BLaER1 treated with 17β-estradiol and CSF1 and Interleukin-3, amounts not matched to agents 10 nM and 100 nM (cell line): ENCODE data around the gene SOWAHD.
A peak's percentile ranks its signal among the peaks of the same experiment; 100 is the strongest.

Source experiments
- H3K27ac ChIP-seq, 11 experiments: shearing (Covaris generic); formaldehyde crosslinking; 2 replicates each; pipeline ENCODE4 v1.8.1; 2022
- H3K27me3 ChIP-seq, 11 experiments: shearing (Covaris generic); formaldehyde crosslinking; 2 replicates each; pipeline ENCODE4 v1.8.1; 2022
- H3K36me3 ChIP-seq, 11 experiments: shearing (Covaris generic); formaldehyde crosslinking; 2 replicates each; pipeline ENCODE4 v1.8.1; 2022
- H3K4me1 ChIP-seq, 10 experiments: shearing (Covaris generic); formaldehyde crosslinking; 2 replicates each; pipeline ENCODE4 v1.8.1; 2022
- H3K4me2 ChIP-seq, 11 experiments: shearing (Covaris generic); formaldehyde crosslinking; 2 replicates each; pipeline ENCODE4 v1.8.1; 2022
- H3K4me3 ChIP-seq, 10 experiments: shearing (Covaris generic); formaldehyde crosslinking; 2 replicates each; pipeline ENCODE4 v1.8.1; 2022
- H3K9ac ChIP-seq, 11 experiments: shearing (Covaris generic); formaldehyde crosslinking; 2 replicates each; pipeline ENCODE4 v1.8.1; 2022
- H3K9me3 ChIP-seq, 11 experiments: shearing (Covaris generic); formaldehyde crosslinking; replicated peaks in 1 of 11; 2 replicates each; pipeline ENCODE4 v1.8.1; 2022
- H4K20me1 ChIP-seq, 11 experiments: shearing (Covaris generic); formaldehyde crosslinking; 2 replicates each; pipeline ENCODE4 v1.8.1; 2022
- Cebpa-rat ChIP-seq, 11 experiments: shearing (Covaris generic); IDR thresholded peaks; 2 replicates each; pipeline ENCODE4 v1.8.1; 2022

The SOWAHD gene, protein sequence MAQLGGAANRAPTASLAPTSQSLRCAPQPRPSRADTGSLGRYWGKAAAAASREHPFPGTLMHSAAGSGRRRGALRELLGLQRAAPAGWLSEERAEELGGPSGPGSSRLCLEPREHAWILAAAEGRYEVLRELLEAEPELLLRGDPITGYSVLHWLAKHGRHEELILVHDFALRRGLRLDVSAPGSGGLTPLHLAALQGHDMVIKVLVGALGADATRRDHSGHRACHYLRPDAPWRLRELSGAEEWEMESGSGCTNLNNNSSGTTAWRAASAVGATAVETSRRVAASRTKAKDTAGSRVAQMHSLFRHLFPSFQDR

DNA sequence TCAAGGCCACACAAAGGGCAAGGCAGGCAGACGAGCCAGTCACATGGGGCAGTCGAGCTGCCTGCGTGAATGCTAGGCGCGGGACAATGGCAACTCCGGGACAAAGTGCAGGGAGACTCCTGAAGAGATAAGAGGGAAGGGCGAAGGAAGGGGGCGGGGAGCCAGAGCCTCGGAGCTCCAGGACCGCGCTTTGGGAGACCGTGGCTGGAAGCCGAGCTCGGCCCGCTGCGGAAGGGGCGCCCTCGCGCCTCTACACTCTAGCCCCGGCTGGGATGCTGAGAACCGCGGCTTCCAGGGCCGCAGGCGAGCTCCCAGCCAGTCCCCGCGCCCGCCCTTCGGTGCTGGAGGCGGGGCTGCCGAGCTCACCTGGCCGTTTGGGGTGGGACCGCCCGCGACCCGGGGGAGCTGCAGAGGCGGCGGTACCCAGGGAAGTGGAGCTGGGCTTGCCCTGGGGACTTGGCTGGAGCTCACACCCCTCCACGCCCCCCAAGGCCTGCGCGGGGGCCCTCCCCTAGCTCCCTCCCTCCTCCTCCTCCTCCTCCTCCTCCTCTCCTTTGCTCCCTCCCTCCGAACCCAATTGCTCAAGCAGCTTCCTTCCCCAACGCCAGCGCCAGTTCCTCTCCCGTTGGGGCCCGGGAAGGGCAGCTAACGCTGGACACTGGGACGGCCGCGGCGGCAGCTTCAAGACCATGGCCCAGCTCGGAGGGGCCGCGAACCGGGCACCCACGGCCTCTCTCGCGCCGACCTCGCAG lies at the start of gene SOWAHD:
TSS of gene SOWAHD (plus strand) at position 610 of the 752 bp plus-strand sequence. CDS start at position 690, 80 bp downstream.
- Histone ChIP-seq H3K36me3 (no peaks in the 10 kb centered on the region), H3K27me3 (0 out of 22 replicates have a peak, but pooled peaks cover 0 to 8% (median 0%) of the 10 kb centered on the region in 11 experiments), H3K4me3 (peak within 1 kb of the TSS; percentile 53 to 78 (median 64)), H3K9me3 (no peaks in the 10 kb centered on the region), H3K9ac (peak within 1 kb of the TSS; percentile 53 to 77 (median 70)), H3K4me1 (peaks cover 65 to 99% (median 91%) of the 10 kb centered on the region in 10 experiments), H3K4me2 (peak within 1 kb of the TSS; percentile 79 to 97 (median 94)), H4K20me1 (peaks cover 0 to 10% (median 0%) of the 10 kb centered on the region in 11 experiments; a peak in 6 of 22 replicates), H3K27ac (peak within 1 kb of the TSS; percentile 45 to 83 (median 77); a peak in 19 of 22 replicates)
- TF ChIP-seq Cebpa-rat (IDR thresholded peaks at IDR 0.05) = no peak

DNA sequence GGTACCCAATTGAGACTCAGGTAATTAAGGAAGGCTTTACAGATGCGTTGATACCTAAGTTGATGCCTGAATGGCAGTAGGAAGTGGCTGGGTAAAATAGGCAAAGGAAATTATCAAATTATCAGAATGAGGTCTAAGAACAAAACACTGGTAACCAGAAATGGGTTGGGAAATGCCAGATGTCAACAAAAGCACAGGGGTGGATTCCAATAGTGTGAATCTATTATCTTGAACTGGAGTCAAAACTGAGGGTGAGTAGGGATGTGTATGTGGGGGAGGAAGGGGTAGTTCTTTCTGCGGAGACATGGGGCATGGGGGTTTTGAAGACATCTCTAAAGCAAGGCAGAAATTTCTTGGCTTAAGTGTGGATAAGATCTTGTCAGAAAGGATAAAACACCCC lies 49.5 kb upstream of the SOWAHD start:
- Histone ChIP-seq H3K27me3 (no peaks in the 10 kb centered on the region), H3K9me3 (no peaks in the 10 kb centered on the region), H4K20me1 (no peaks in the 10 kb centered on the region), H3K4me1 (peaks cover 3 to 19% (median 13%) of the 10 kb centered on the region in 10 experiments; a peak in 18 of 20 replicates), H3K36me3 (no peaks in the 10 kb centered on the region), H3K9ac (no peak overlapping the region), H3K4me2 (no peak overlapping the region), H3K4me3 (no peak overlapping the region), H3K27ac (no peak overlapping the region)
- no peak for TF ChIP-seq Cebpa-rat (IDR thresholded peaks at IDR 0.05)

DNA sequence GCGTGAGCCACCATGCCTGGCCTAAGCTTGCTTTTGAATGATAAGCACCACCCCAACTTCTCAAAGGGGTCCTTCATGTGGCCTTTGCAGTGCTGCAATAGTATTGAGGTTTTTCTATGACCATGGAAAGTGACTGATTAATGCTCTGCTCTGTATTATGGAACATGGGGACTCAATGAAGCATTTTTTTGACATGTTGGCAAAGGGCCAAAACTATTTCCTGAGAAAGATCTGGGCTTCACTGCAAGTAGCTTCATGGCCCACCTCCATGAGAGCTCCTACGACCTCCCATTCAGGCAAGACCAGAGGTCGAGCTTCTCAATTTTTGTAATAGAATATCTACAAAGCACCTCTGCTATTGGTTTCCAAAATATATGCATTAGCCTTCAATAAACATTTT lies 48.8 kb upstream of the SOWAHD start:
- Histone ChIP-seq H3K36me3 (no peaks in the 10 kb centered on the region), H3K9me3 (no peaks in the 10 kb centered on the region), H3K9ac (no peak overlapping the region), H3K4me3 (no peak overlapping the region), H3K4me1 (peaks cover 3 to 15% (median 9%) of the 10 kb centered on the region in 10 experiments; a peak in 18 of 20 replicates), H3K27me3 (no peaks in the 10 kb centered on the region), H4K20me1 (no peaks in the 10 kb centered on the region), H3K4me2 (no peak overlapping the region), H3K27ac (no peak overlapping the region)
- TF ChIP-seq Cebpa-rat (IDR thresholded peaks at IDR 0.05) = no peak

DNA sequence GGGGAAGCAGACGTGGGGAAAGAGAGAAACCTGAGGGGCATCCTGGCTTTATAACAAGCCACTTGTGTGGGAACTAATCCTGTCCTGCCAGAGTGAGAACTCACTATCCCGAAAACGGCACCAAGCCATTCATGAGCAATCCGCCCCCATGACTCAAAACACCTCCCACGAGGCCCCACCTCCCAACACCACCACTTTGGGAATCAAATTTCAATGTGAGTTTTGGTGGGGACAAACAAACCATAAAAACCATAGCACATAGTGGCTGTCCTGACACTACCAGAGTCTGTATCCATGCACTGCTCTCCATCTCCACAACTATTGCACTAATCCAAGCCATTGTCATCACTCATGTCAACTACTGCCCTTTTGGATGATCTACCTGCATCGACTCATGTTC lies 36.9 kb upstream of the SOWAHD start:
- no peak overlapping the region for H3K27ac ChIP-seq
- H3K36me3 ChIP-seq = no peaks in the 10 kb centered on the region
- no peaks in the 10 kb centered on the region; a peak in 1 of 22 replicates for H3K9me3 ChIP-seq
- no peaks in the 10 kb centered on the region for H3K27me3 ChIP-seq
- no peak overlapping the region for H3K9ac ChIP-seq
- H3K4me1 ChIP-seq = no peaks in the 10 kb centered on the region
- no peaks in the 10 kb centered on the region for H4K20me1 ChIP-seq
- TF ChIP-seq Cebpa-rat (IDR thresholded peaks at IDR 0.05) = no peak
- no peak overlapping the region for H3K4me2 ChIP-seq
- no peak overlapping the region for H3K4me3 ChIP-seq

DNA sequence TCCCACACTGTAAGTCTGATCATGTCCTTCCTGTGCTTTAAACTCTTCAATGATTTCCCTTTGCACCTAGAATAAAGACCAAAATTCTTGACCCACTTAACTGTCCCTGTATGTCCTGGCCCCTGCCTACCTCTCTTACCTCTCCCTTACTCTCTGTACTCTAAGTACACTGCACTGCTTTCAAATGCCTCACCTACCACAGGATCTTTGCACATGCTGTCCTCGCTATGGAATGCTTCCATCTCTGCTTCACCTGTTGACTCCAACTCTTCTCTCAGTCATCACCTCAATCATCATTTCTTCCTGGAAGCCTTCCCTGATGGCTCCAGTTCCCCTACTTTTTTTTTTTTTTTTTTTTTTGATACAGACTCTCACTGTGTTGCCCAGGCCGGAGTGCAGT lies 36.5 kb upstream of the SOWAHD start:
- H3K4me3 ChIP-seq = no peak overlapping the region
- TF ChIP-seq Cebpa-rat (IDR thresholded peaks at IDR 0.05) = peak in 1 of 11 experiments; percentile 8; a peak in 1 of 22 replicates
- H3K9me3 ChIP-seq = no peaks in the 10 kb centered on the region; a peak in 1 of 22 replicates
- no peaks in the 10 kb centered on the region for H3K36me3 ChIP-seq
- H4K20me1 ChIP-seq = no peaks in the 10 kb centered on the region
- H3K4me1 ChIP-seq = no peaks in the 10 kb centered on the region
- H3K4me2 ChIP-seq = no peak overlapping the region
- H3K9ac ChIP-seq = no peak overlapping the region
- no peak overlapping the region for H3K27ac ChIP-seq
- H3K27me3 ChIP-seq = no peaks in the 10 kb centered on the region

DNA sequence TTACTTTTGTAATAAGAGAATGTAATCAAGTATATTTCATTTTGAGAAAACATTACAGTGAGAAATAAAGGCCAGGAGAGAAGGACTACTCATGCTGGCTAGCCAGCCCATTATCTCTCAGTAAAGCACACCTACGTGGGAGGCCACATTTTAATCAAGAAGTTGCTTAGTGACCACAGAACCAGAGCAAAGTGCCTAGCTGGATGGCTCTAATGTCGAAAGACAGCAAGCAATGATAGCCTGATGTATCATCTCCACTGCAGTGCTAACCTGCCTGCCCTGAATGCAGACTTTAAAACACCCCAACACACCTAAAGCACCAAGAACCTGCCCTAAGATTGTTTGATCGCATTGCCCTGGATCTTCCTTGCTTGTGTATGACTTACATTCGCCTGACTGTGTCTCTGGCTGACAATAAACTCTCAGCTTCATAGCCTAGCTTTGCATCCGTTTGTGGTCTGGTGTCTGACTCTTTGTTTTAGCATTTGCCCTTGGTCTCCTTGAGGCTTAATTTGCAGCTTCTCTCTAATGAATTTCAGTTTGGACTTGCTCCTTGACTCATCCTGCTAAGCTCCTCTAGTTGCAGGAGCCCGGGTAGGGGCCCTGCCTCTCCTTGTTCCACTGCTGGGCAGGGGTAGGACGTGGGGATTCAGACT lies 31.4 kb upstream of the SOWAHD start:
- Histone ChIP-seq H4K20me1 (no peaks in the 10 kb centered on the region), H3K4me1 (peaks cover 0 to 5% (median 0%) of the 10 kb centered on the region in 10 experiments; a peak in 4 of 20 replicates), H3K9me3 (no peaks in the 10 kb centered on the region), H3K27ac (no peak overlapping the region), H3K4me2 (no peak overlapping the region), H3K27me3 (no peaks in the 10 kb centered on the region), H3K4me3 (no peak overlapping the region), H3K9ac (no peak overlapping the region), H3K36me3 (no peaks in the 10 kb centered on the region)
- TF ChIP-seq Cebpa-rat (IDR thresholded peaks at IDR 0.05) = no peak

DNA sequence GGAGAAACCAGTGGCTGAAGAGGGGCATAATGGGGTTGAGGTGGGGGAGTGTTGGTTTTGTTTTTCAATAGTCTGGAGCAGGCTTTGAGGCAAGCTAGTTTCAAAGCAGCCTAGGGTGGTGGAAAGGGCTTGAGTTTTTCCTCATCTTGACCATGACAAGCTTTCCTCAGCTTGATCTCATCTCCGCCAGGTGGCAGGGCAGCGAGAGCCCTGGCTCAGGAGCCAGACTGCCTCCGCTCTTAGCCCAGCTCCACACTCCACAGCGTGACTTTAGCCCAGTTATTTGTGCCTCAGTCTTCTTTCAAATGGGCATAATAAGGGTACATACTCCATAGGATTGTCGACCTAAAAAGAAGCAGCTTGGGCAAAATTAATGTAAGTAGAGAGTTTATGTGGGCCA lies 29.9 kb upstream of the SOWAHD start:
- Histone ChIP-seq H3K4me3 (no peak overlapping the region), H3K4me1 (peaks cover 0 to 5% (median 0%) of the 10 kb centered on the region in 10 experiments; a peak in 4 of 20 replicates), H4K20me1 (no peaks in the 10 kb centered on the region), H3K27ac (no peak overlapping the region), H3K36me3 (no peaks in the 10 kb centered on the region), H3K9me3 (no peaks in the 10 kb centered on the region), H3K9ac (no peak overlapping the region), H3K27me3 (no peaks in the 10 kb centered on the region), H3K4me2 (no peak overlapping the region)
- no peak for TF ChIP-seq Cebpa-rat (IDR thresholded peaks at IDR 0.05)

DNA sequence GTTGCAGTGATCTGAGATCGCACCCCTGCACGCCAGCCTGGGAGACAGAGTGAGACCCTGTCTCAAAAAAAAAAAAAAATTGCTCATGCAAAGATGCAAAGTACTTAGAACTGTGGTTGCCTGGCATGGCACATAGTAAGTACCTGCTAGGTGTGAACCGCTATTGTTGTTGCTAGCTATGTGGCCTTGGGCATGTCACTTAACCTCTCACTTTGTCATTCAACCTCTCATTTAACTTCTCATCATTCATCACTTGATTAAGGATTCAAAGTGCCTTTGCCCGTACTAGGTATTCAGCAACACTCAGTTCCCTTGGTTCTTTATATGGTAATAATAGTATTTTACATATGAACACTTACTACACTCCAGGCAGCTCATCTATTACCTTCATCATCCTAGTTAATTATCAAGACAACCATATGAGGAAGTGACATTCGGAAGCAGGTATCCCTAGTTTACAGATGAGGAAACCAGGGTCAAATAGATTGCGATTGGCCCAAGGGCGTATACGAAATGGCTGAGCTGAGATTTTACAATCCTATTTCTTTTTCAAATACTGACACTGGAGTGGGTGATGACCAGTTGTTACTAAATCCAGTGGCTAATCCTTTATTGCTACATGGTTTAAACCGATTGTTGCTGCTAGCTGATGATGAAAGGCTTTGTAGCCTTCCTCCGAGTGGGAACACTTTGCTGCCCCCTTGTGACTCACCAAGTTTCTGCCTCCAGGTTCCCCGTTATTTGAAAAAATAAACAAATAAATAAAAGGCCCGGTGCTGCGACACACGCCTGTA lies 28.8 kb upstream of the SOWAHD start:
- peaks cover 2 to 9% (median 4%) of the 10 kb centered on the region in 10 experiments for H3K4me1 ChIP-seq
- H4K20me1 ChIP-seq = no peaks in the 10 kb centered on the region
- H3K27ac ChIP-seq = no peak overlapping the region
- H3K9me3 ChIP-seq = no peaks in the 10 kb centered on the region
- H3K4me3 ChIP-seq = no peak overlapping the region
- no peaks in the 10 kb centered on the region for H3K27me3 ChIP-seq
- H3K36me3 ChIP-seq = no peaks in the 10 kb centered on the region
- 0 out of 22 replicates have a peak, but pooled peaks of 2 of the 11 experiments have one; percentile 23 to 43 for TF ChIP-seq Cebpa-rat (IDR thresholded peaks at IDR 0.05)
- H3K9ac ChIP-seq = no peak overlapping the region
- H3K4me2 ChIP-seq = no peak overlapping the region; a peak in 1 of 22 replicates
